H9 (cell line): ENCODE results near the gene IRF7. TPM values are rescaled to one million over a fixed set of nuclear protein-coding genes. Genes with fewer than 3 reads are reported as not detected.

Experiments used
- DNase-seq: peaks from one replicate; pipeline ENCODE4 v3.0.0-alpha.2; 2017
- H2AFZ ChIP-seq: one replicate; pipeline ENCODE4 v1.6.1; 2013; ENCODE audit warnings: mild to moderate bottlenecking, low read length, control low read depth, moderate library complexity
- H2AK5ac ChIP-seq: 2 replicates; pipeline ENCODE4 v1.6.1; 2013; ENCODE audit warnings: low read length, control low read depth, mixed read lengths; ENCODE audit not compliant: insufficient read length
- H2BK120ac ChIP-seq: one replicate; pipeline ENCODE4 v1.6.1; 2013; ENCODE audit warnings: low read depth, mild to moderate bottlenecking, low read length, control low read depth, inconsistent platforms; ENCODE audit not compliant: poor library complexity, severe bottlenecking
- H2BK12ac ChIP-seq: 2 replicates; pipeline ENCODE4 v1.6.1; 2013; ENCODE audit warnings: low read length, control low read depth, mixed read lengths, low read depth; ENCODE audit not compliant: insufficient read length
- H2BK15ac ChIP-seq: 2 replicates; pipeline ENCODE4 v1.6.1; 2013; ENCODE audit warnings: low read depth, low read length, control low read depth
- H2BK20ac ChIP-seq: one replicate; pipeline ENCODE4 v1.6.1; 2013; ENCODE audit warnings: low read depth, mild to moderate bottlenecking, low read length, control low read depth, inconsistent platforms; ENCODE audit not compliant: poor library complexity, severe bottlenecking
- H2BK5ac ChIP-seq: 2 replicates; pipeline ENCODE4 v1.6.1; 2013; ENCODE audit warnings: low read length, control low read depth, mixed read lengths; ENCODE audit not compliant: insufficient read length
- H3K14ac ChIP-seq: 2 replicates; pipeline ENCODE4 v1.6.1; 2013; ENCODE audit warnings: low read length, control low read depth; ENCODE audit not compliant: insufficient read depth
- H3K18ac ChIP-seq: 2 replicates; pipeline ENCODE4 v1.6.1; 2013; ENCODE audit warnings: low read depth, mild to moderate bottlenecking, mixed read lengths, low read length, control low read depth; ENCODE audit not compliant: insufficient read length
- H3K23ac ChIP-seq: 2 replicates; pipeline ENCODE4 v1.6.1; 2013; ENCODE audit warnings: low read length, control low read depth, mixed read lengths, low read depth; ENCODE audit not compliant: insufficient read length
- H3K23me2 ChIP-seq: 2 replicates; pipeline ENCODE4 v1.6.1; 2013; ENCODE audit warnings: low read depth, mild to moderate bottlenecking, mixed read lengths, low read length, control low read depth; ENCODE audit not compliant: insufficient read length, poor library complexity, severe bottlenecking
- H3K27ac ChIP-seq: 2 replicates; pipeline ENCODE4 v1.5.1; 2013; ENCODE audit warnings: low read length, control low read depth, mixed read lengths, low read depth; ENCODE audit not compliant: insufficient read length
- H3K27me3 ChIP-seq: 2 replicates; pipeline ENCODE4 v1.6.1; 2013; ENCODE audit warnings: low read length, control low read depth, inconsistent platforms; ENCODE audit not compliant: insufficient read depth
- H3K4ac ChIP-seq: 2 replicates; pipeline ENCODE4 v1.6.1; 2013; ENCODE audit warnings: low read depth, mild to moderate bottlenecking, control low read depth, inconsistent platforms, low read length, moderate library complexity
- H3K4me1 ChIP-seq: 2 replicates; pipeline ENCODE4 v1.6.1; 2013; ENCODE audit warnings: low read length, control low read depth, inconsistent platforms; ENCODE audit not compliant: insufficient read depth
- H3K4me2 ChIP-seq: 2 replicates; pipeline ENCODE4 v1.6.1; 2013; ENCODE audit warnings: low read length, control low read depth, mixed read lengths; ENCODE audit not compliant: insufficient read length, insufficient read depth
- H3K56ac ChIP-seq: 2 replicates; pipeline ENCODE4 v1.6.1; 2013; ENCODE audit warnings: low read depth, mild to moderate bottlenecking, mixed read lengths, low read length, control low read depth; ENCODE audit not compliant: insufficient read length
- H3K79me1 ChIP-seq: 2 replicates; pipeline ENCODE4 v1.6.1; 2013; ENCODE audit warnings: low read depth, mild to moderate bottlenecking, moderate library complexity, low read length, control low read depth, inconsistent platforms; ENCODE audit not compliant: insufficient read depth, poor library complexity, severe bottlenecking
- H3K79me2 ChIP-seq: 2 replicates; pipeline ENCODE4 v1.6.1; 2013; ENCODE audit warnings: low read length, control low read depth, inconsistent platforms; ENCODE audit not compliant: insufficient read depth
- H3K9ac ChIP-seq: 2 replicates; pipeline ENCODE4 v1.6.1; 2013; ENCODE audit warnings: low read length, control low read depth, mixed read lengths; ENCODE audit not compliant: insufficient read length; ENCODE audit errors: extremely low read depth
- H3K9me3 ChIP-seq: one replicate; pipeline ENCODE4 v1.6.1; 2013; ENCODE audit warnings: low read depth, low read length, inconsistent platforms; ENCODE audit not compliant: control insufficient read depth
- H3T11ph ChIP-seq: one replicate; pipeline ENCODE4 v1.6.1; 2013; ENCODE audit warnings: mild to moderate bottlenecking, low read length, control low read depth, inconsistent platforms
- H4K20me1 ChIP-seq: one replicate; pipeline ENCODE4 v1.6.1; 2013; ENCODE audit not compliant: control insufficient read depth, insufficient read length, insufficient read depth
- H4K5ac ChIP-seq: 2 replicates; pipeline ENCODE4 v1.6.1; 2013; ENCODE audit warnings: low read depth, mild to moderate bottlenecking, mixed read lengths, low read length, control low read depth; ENCODE audit not compliant: insufficient read length
- H4K8ac ChIP-seq: replicated peaks from 2 replicates; pipeline ENCODE4 v1.6.1; 2013; ENCODE audit warnings: low read length, control low read depth, mixed read lengths, low read depth; ENCODE audit not compliant: insufficient read length
- H4K91ac ChIP-seq: 2 replicates; pipeline ENCODE4 v1.6.1; 2013; ENCODE audit warnings: low read depth, mild to moderate bottlenecking, moderate library complexity, mixed read lengths, low read length, control low read depth; ENCODE audit not compliant: insufficient read length
- H3K27ac Mint-ChIP-seq, 3 experiments: 2 replicates in 2 of 3; 3 replicates in 1 of 3; pipeline ENCODE4 v1.8.0; 2020 to 2021; ENCODE audit warnings: mixed read lengths in 3 of 3, mild to moderate bottlenecking in 1 of 3, moderate library complexity in 1 of 3
- H3K27me3 Mint-ChIP-seq: 2 replicates; pipeline ENCODE4 v1.8.0; 2021; ENCODE audit warnings: low read depth, mild to moderate bottlenecking, moderate library complexity, mixed read lengths
- H3K36me3 Mint-ChIP-seq, 3 experiments: 2 replicates in 2 of 3; 3 replicates in 1 of 3; pipeline ENCODE4 v1.8.0; 2020 to 2021; ENCODE audit warnings: low read depth in 3 of 3, mixed read lengths in 3 of 3; ENCODE audit not compliant: insufficient read depth in 1 of 3
- H3K4me1 Mint-ChIP-seq, 2 experiments: 2 replicates each; pipeline ENCODE4 v1.8.0; 2020; ENCODE audit warnings: mixed read lengths in 2 of 2
- H3K4me3 Mint-ChIP-seq, 2 experiments: 2 replicates in 1 of 2; 3 replicates in 1 of 2; pipeline ENCODE4 v1.8.0; 2020 to 2021; ENCODE audit warnings: mild to moderate bottlenecking in 2 of 2, mixed read lengths in 2 of 2, moderate library complexity in 1 of 2
- H3K9me3 Mint-ChIP-seq, 2 experiments: 2 replicates in 1 of 2; 3 replicates in 1 of 2; pipeline ENCODE4 v1.8.0; 2020; ENCODE audit warnings: mild to moderate bottlenecking in 2 of 2, mixed read lengths in 2 of 2, moderate library complexity in 1 of 2
- WGBS: extraction: QIAGEN DNeasy Blood & Tissue Kit; methylation state at CpG from one replicate; pipeline ENCODE4 v1.1.7; 2013; ENCODE audit warnings: missing lambda C conversion rate, low lambda C conversion rate, mixed read lengths; ENCODE audit not compliant: insufficient read length; ENCODE audit errors: extremely low coverage; 5-methylcytosine and 5-hydroxymethylcytosine counted together
- total RNA-seq: library from RNA; stranded (reverse); gene quantifications from 2 replicates; pipeline ENCODE4 v1.2.1, GENCODE V29; 2021
- TF ChIP-seq, protein P1 (sequence below): fragments of 200-600 bp; sonication (generic); conservative IDR thresholded peaks from 3 replicates; pipeline ENCODE4 v1.8.0; 2021; ENCODE audit warnings: antibody characterized with exemption, mild to moderate bottlenecking

IRF7 gene
- total RNA-seq, 1 experiment from 2014 or later: 9.8 TPM

DNA sequence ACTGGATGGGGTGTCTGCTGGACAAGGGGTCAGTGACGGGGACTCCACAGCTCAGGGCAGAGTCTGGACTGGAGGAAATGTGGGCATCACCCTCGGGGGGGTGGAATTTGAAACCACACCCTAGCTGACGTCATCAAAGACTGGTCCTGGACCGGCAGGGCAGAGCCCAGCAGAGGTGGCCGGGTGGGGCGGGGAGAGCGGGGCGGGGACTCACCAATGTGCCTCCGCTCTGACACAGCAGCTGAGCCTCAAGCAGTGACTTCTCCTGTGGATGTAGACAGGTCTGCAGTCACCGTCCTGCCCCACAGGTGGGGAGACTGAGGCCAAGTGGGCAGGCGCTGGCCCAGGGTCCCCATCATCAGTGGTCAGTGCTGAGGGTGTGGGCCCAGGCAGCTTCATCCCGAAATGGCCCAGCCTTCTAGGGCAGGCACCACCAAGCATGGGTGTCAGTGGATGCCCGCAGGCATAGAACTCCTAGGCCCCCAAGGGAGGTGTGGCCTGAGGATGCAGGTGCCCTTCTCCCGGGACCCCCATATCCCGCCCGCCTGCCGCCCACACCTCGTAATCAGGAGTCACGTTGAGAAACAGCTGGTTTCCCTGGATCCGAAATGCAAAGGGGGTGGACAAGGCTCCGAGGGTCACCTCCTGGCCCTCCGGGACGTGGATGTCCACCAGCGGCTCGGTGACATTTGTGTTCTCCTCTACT is 8.4 kb upstream of the IRF7 start:
- H3K27ac ChIP-seq: no peak overlapping the region
- H3K23me2 ChIP-seq: no peaks in the 10 kb centered on the region
- H3K36me3 Mint-ChIP-seq: peaks cover 0 to 3% (median 0%) of the 10 kb centered on the region in 3 experiments; a peak in 3 of 7 replicates
- no peak overlapping the region for H3K56ac ChIP-seq
- H3K9me3 Mint-ChIP-seq: no peaks in the 10 kb centered on the region; a peak in 1 of 5 replicates
- H3K79me1 ChIP-seq: no peaks in the 10 kb centered on the region
- H2AFZ ChIP-seq: no peak overlapping the region
- H2BK120ac ChIP-seq: no peak overlapping the region
- H3K4me2 ChIP-seq: no peak overlapping the region
- no peak overlapping the region; the same call in 1 of the 2 replicates for H3K14ac ChIP-seq
- no peak overlapping the region for H3K23ac ChIP-seq
- H3K27ac Mint-ChIP-seq: no peak overlapping the region
- no peak overlapping the region for H2BK15ac ChIP-seq
- H2BK20ac ChIP-seq: no peak overlapping the region
- H3K4me1 Mint-ChIP-seq: peaks cover 6 to 18% of the 10 kb centered on the region in 2 experiments
- no peak overlapping the region for H3K18ac ChIP-seq
- H3K79me2 ChIP-seq: no peaks in the 10 kb centered on the region
- no peak overlapping the region for H3T11ph ChIP-seq
- TF ChIP-seq, protein P1, sequence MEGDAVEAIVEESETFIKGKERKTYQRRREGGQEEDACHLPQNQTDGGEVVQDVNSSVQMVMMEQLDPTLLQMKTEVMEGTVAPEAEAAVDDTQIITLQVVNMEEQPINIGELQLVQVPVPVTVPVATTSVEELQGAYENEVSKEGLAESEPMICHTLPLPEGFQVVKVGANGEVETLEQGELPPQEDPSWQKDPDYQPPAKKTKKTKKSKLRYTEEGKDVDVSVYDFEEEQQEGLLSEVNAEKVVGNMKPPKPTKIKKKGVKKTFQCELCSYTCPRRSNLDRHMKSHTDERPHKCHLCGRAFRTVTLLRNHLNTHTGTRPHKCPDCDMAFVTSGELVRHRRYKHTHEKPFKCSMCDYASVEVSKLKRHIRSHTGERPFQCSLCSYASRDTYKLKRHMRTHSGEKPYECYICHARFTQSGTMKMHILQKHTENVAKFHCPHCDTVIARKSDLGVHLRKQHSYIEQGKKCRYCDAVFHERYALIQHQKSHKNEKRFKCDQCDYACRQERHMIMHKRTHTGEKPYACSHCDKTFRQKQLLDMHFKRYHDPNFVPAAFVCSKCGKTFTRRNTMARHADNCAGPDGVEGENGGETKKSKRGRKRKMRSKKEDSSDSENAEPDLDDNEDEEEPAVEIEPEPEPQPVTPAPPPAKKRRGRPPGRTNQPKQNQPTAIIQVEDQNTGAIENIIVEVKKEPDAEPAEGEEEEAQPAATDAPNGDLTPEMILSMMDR: no peak
- WGBS: no CpG with 5 or more reads among the region's 25 CpGs
- H4K20me1 ChIP-seq: no peaks in the 10 kb centered on the region
- no peak overlapping the region for H2AK5ac ChIP-seq
- H3K4me1 ChIP-seq: no peaks in the 10 kb centered on the region
- no peak overlapping the region for H3K9ac ChIP-seq
- H3K27me3 Mint-ChIP-seq: peaks cover 27% of the 10 kb centered on the region
- no peak overlapping the region for H3K4ac ChIP-seq
- DNase-seq: no peak
- H4K91ac ChIP-seq: no peak overlapping the region
- no peak overlapping the region for H4K8ac ChIP-seq
- no peaks in the 10 kb centered on the region for H3K9me3 ChIP-seq
- no peak overlapping the region for H4K5ac ChIP-seq
- H3K4me3 Mint-ChIP-seq: no peak overlapping the region
- H3K27me3 ChIP-seq: peaks cover 6% of the 10 kb centered on the region; the same call in 1 of the 2 replicates
- H2BK5ac ChIP-seq: no peak overlapping the region
- no peak overlapping the region for H2BK12ac ChIP-seq
